ENCODE results near the gene TNRC18. TPM values are rescaled to one million over a fixed set of nuclear protein-coding genes. Genes with fewer than 3 reads are reported as not detected.

Gene TNRC18
- total and polyA plus RNA-seq, 2 donors (not counting 3 experiments of a cell fraction or from before 2014, with no cell fraction given) = 14.8 to 64.6 TPM

DNA sequence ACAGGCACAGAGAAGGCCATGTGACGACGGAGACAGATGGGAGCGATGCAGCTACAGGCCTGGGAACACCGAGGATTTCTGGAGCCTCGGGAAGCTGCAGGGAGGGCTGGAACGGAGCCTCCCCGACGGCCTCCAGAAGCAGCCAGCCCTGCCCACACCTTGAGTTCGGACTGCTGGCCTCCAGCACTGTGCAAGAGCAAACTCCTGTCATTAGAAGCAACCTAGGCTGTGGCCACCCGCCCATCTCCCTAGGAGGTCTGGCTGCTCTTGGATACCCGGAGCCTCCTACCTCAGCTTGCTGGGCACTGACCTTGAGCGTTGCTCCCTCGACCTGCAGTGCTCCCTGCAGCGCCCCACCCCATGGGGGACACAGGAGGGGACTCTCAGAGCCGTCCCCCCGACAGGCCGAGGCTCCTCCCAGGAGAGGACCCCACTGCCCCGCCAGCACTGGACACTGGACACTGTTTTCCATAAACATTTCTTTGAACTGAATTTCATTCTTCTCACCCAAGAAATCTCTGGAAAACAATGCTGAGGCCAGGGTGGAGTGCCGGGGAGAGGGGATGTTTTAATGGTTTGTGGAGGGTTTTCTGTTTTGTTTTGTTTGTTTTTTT lies 22.5 kb upstream of the TNRC18 start:
- dilution Hi-C loops (cut with MboI; ENCODE audit: extremely low pct_ligation_motif_present, low sequenced_read_pairs) = no loop called here
- no TSS peak for BruUV-seq (replicated peaks)
- no peak overlapping the region for H3K4me3 ChIP-seq (replicated peaks in 1 of 3; ENCODE audit: insufficient read depth in 1 of 3, low read depth in 1 of 3, low read length in 3 of 3)
- no peaks in the 10 kb centered on the region for H3K36me3 ChIP-seq (ENCODE audit: control insufficient read depth in 2 of 2, extremely low read depth in 1 of 2, insufficient read depth in 2 of 2, low read length in 2 of 2)
- no peaks in the 10 kb centered on the region for H3K4me1 ChIP-seq (ENCODE audit: control insufficient read depth, extremely low read depth, insufficient read depth, low read length)
- no peak for TF ChIP-seq EZH2 (IDR thresholded peaks at IDR 0.05; ENCODE audit: borderline replicate concordance, low read depth, low read length, severe bottlenecking)
- no peak for TF ChIP-seq POLR2AphosphoS5 (IDR thresholded peaks at IDR 0.05; ENCODE audit: insufficient read depth, low read depth, low read length)
- no peak for TF ChIP-seq GATA2 (IDR thresholded peaks at IDR 0.05; ENCODE audit: insufficient read depth, insufficient read length, low read depth, low read length)
- no peak for TF ChIP-seq CTCF (IDR thresholded peaks at IDR 0.05; ENCODE audit: extremely low read depth in 1 of 2, insufficient read depth in 1 of 2, low read depth in 1 of 2, low read length in 2 of 2)
- TF ChIP-seq MAX (IDR thresholded peaks at IDR 0.05; ENCODE audit: insufficient read depth, insufficient read length) = no peak
- TF ChIP-seq POLR2A (IDR thresholded peaks at IDR 0.05; ENCODE audit: low read depth, low read length) = no peak
- no peak for TF ChIP-seq FOS (IDR thresholded peaks at IDR 0.05; ENCODE audit: borderline replicate concordance, insufficient read depth, low read length)
- TF ChIP-seq JUN (IDR thresholded peaks at IDR 0.05; ENCODE audit: borderline replicate concordance, insufficient read depth, insufficient read length, low read depth) = no peak
- no peak for TF ChIP-seq MYC (IDR thresholded peaks at IDR 0.05; ENCODE audit: low read depth, low read length)
- CTCF ChIA-PET = interaction anchor here (0.9 kb wide), 1 partner anchor 80 kb away, joined by 5 read pairs; no protein-coding TSS in a partner anchor
- DNase-seq (ENCODE audit: low read depth, low spot score) (no peak), FAIRE-seq (no peak)
- no peak overlapping the region for H3K9ac ChIP-seq (replicated peaks; ENCODE audit: extremely low read depth, insufficient read depth, low read length)
- POLR2A ChIA-PET = no interaction called here
- H3K4me2 ChIP-seq (ENCODE audit: insufficient read depth, low read length) = no peak overlapping the region
- H3K27ac ChIP-seq (ENCODE audit: insufficient read depth, low read depth, low read length) = no peak overlapping the region
- no peaks in the 10 kb centered on the region for H3K9me3 ChIP-seq (replicated peaks; ENCODE audit: control insufficient read depth, insufficient read depth, low read length)
- no peaks in the 10 kb centered on the region for H3K27me3 ChIP-seq (ENCODE audit: control insufficient read depth in 2 of 2, insufficient read depth in 2 of 2, low read length in 2 of 2)
- no peak overlapping the region for H2AFZ ChIP-seq (ENCODE audit: low read depth, low read length)
- H4K20me1 ChIP-seq (replicated peaks; ENCODE audit: control insufficient read depth, extremely low read depth, insufficient read depth, low read length) = no peaks in the 10 kb centered on the region
- no peaks in the 10 kb centered on the region for H3K79me2 ChIP-seq (ENCODE audit: control insufficient read depth, insufficient read depth, low read length)
- no peaks in the 10 kb centered on the region for H3K9me1 ChIP-seq (replicated peaks; ENCODE audit: control insufficient read depth, extremely low read depth, insufficient read depth, low read length)
- intact Hi-C loops (cut with micrococcal nuclease) = no loop called here
